Uterus (tissue), 4 donors: Measurements from ENCODE around the gene ACE2. TPM values are rescaled to one million over a fixed set of nuclear protein-coding genes. Genes with fewer than 3 reads are reported as not detected.

Experiments
- DNase-seq, 2 donors: peaks; one replicate each; pipeline ENCODE4 v3.0.0-alpha.2; 2019 to 2020
- H3K27ac ChIP-seq, 2 donors: fragments of 200-600 bp; sonication (generic); 1 replicate in 1 of 2; 2 replicates in 1 of 2; pipeline ENCODE4 v1.5.1; 2016 to 2018
- H3K27me3 ChIP-seq, 2 donors: fragments of 200-600 bp; sonication (generic); one replicate each; pipeline ENCODE4 v1.5.1; 2018 to 2019; ENCODE audit warnings: control low read depth in 1 of 2
- H3K36me3 ChIP-seq, 2 donors: fragments of 200-600 bp; sonication (generic); one replicate each; pipeline ENCODE4 v1.5.1; 2019; ENCODE audit warnings: control low read depth in 1 of 2
- H3K4me1 ChIP-seq, 2 donors: fragments of 200-600 bp; sonication (generic); one replicate each; pipeline ENCODE4 v1.5.1; 2018 to 2019; ENCODE audit warnings: control low read depth in 1 of 2
- H3K4me3 ChIP-seq, 2 donors: fragments of 200-600 bp; sonication (generic); 1 replicate in 1 of 2; 2 replicates in 1 of 2; pipeline ENCODE4 v1.5.1; 2018 to 2019; ENCODE audit warnings: mild to moderate bottlenecking in 1 of 2
- H3K9me3 ChIP-seq, 2 donors: fragments of 200-600 bp; sonication (generic); one replicate each; pipeline ENCODE4 v1.5.1; 2019; ENCODE audit warnings: control low read depth in 1 of 2
- CTCF ChIP-seq, 4 experiments: fragments of 200-600 bp in 2 of 4; fragments of 450-650 bp in 2 of 4; sonication (generic) in 2 of 4; IDR thresholded peaks; one replicate each; pipeline ENCODE4 v1.5.1; 2016 to 2019; ENCODE audit warnings: antibody characterized with exemption in 4 of 4, mild to moderate bottlenecking in 2 of 4, moderate library complexity in 1 of 4
- POLR2A ChIP-seq, 2 donors: fragments of 450-650 bp; IDR thresholded peaks; one replicate each; pipeline ENCODE4 v1.6.1; 2016; ENCODE audit warnings: antibody characterized with exemption in 2 of 2, mild to moderate bottlenecking in 1 of 2, moderate library complexity in 1 of 2
- intact Hi-C: fragments of 100-400 bp; cut with DNase I; formaldehyde crosslinking; loops from one replicate; pipeline ENCODE4 v1.15.1; 2023; ENCODE audit warnings: low total_unique reads
- total RNA-seq, 4 donors: library from RNA; depleted of rRNA in 3 of 4; stranded (reverse); fragments of >200 nt in 3 of 4; gene quantifications; one replicate each; pipeline versions ENCODE4 v1.1.0 to v1.2.4, GENCODE V29; 2014 to 2023
- donor health status: DM: yes; HTN: yes; CAD: no.

The ACE2 gene
- total RNA-seq, 4 donors from 2014 or later: 0.62 to 1.5 TPM; not detected in 2

DNA sequence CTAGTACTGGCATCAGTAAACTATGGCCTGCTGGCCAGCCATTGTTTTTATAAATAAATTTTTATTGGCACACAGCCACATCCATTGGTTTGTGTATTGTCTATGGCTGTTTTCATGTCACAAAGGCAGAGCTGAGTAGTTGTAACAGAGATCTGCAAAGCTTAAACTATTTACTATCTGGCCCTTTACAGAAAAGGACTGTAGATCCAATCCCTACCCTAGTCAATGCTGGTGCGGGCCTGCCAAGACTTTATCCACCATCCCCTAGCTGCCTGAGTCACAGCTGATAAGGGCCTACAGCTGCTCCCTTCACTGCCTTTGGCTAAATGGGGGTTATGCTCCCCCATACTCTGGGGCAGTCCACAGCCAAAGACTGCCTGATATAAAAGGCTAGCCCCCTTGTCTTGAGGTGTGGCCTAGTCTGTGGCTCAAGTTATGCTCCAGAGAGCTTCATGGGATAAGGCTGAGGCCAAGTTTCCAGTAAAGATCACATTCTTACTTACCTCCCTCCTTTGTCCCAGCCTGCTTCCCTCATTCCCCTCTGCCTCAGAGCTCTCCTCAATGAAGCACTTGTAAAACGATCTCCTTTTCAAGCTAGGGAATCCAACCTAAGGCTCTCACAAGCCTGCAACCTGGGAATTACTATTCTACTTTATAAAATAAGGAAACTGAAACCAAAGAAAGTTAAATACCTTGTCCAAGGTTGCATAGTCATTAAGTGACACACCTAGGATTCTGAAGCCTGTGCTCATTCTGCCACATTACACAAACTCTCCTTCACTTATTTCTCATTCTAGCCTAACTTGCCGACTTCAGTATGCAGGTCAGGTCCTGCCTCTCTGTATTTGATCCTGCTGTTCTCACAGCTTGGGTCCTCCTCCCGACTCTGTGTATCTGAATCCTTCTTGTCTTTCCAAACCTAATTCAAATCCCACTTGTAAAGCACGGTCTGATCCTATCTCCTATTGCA, 20.7 kb downstream of the ACE2 start:
- H3K27ac ChIP-seq: no peak overlapping the region
- no peaks in the 10 kb centered on the region for H3K36me3 ChIP-seq
- no peaks in the 10 kb centered on the region for H3K9me3 ChIP-seq
- no peak for DNase-seq
- no peak for TF ChIP-seq CTCF (IDR thresholded peaks at IDR 0.05)
- TF ChIP-seq POLR2A (IDR thresholded peaks at IDR 0.05): no peak
- no peaks in the 10 kb centered on the region for H3K4me1 ChIP-seq
- intact Hi-C loops: no loop called here
- no peak overlapping the region for H3K4me3 ChIP-seq
- H3K27me3 ChIP-seq: no peaks in the 10 kb centered on the region

- Histone ChIP-seq H3K27ac (no peak overlapping the region), H3K27me3 (peaks cover 0 to 4% of the 10 kb centered on the region in 2 donors)
Measured at GRCh38 chrX:15576019-15576418, 24.7 kb downstream of the ACE2 start.

DNA sequence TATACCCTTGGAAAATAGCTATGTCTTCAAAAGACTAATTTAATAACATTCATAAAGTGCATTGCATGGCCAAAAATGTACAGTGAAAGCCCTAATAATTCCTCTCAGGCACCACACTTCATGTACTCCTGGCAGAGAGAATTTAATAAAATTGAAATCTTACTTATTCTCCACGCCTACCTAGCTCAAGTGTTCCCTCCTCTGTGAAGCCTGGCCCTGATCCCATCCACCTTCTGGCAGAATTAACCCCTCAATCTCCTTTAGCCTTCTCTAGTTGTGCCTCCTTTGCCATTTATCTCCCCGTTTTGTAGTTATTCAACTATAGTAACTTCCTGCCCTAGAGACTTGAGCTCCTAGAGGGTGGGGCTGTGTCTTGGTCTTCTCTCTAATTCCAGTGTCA, 26.7 kb downstream of the ACE2 start:
- Histone ChIP-seq H3K27me3 (peaks cover 0 to 4% of the 10 kb centered on the region in 2 donors), H3K9me3 (no peaks in the 10 kb centered on the region), H3K27ac (no peak overlapping the region), H3K4me3 (no peak overlapping the region), H3K36me3 (no peaks in the 10 kb centered on the region), H3K4me1 (no peaks in the 10 kb centered on the region)
- intact Hi-C loops: no loop called here
- no peak for DNase-seq
- TF ChIP-seq POLR2A (IDR thresholded peaks at IDR 0.05) (no peak), CTCF (IDR thresholded peaks at IDR 0.05) (no peak)

More at GRCh38 chrX:15576019-15576418, 24.7 kb downstream of the ACE2 start:
- Histone ChIP-seq H3K9me3 (no peaks in the 10 kb centered on the region), H3K36me3 (no peaks in the 10 kb centered on the region), H3K4me1 (no peaks in the 10 kb centered on the region), H3K4me3 (no peak overlapping the region)
- no peak for DNase-seq
- intact Hi-C loops: no loop called here
- TF ChIP-seq CTCF (IDR thresholded peaks at IDR 0.05): no peak
- no peak for TF ChIP-seq POLR2A (IDR thresholded peaks at IDR 0.05)

- no peak for DNase-seq
- intact Hi-C loops: no loop called here
- no peaks in the 10 kb centered on the region for H3K9me3 ChIP-seq
- H3K4me1 ChIP-seq: no peaks in the 10 kb centered on the region
- H3K36me3 ChIP-seq: no peaks in the 10 kb centered on the region
- H3K27me3 ChIP-seq: peaks cover 0 to 4% of the 10 kb centered on the region in 2 donors
- H3K4me3 ChIP-seq: no peak overlapping the region
- TF ChIP-seq CTCF (IDR thresholded peaks at IDR 0.05): no peak
- TF ChIP-seq POLR2A (IDR thresholded peaks at IDR 0.05): no peak
- no peak overlapping the region for H3K27ac ChIP-seq
Measured at GRCh38 chrX:15570145-15570544, 30.6 kb downstream of the ACE2 start.

GRCh38 chrX:15567886-15568616, 32.7 kb downstream of the ACE2 start:
- TF ChIP-seq POLR2A (IDR thresholded peaks at IDR 0.05) (no peak), CTCF (IDR thresholded peaks at IDR 0.05) (no peak)
- intact Hi-C loops: no loop called here
- Histone ChIP-seq H3K27me3 (no peaks in the 10 kb centered on the region), H3K9me3 (no peaks in the 10 kb centered on the region), H3K36me3 (no peaks in the 10 kb centered on the region), H3K4me3 (no peak overlapping the region), H3K4me1 (no peaks in the 10 kb centered on the region), H3K27ac (no peak overlapping the region)
- no peak for DNase-seq
